Measurements from ENCODE around the gene GATAD2B. TPM values are rescaled to one million over a fixed set of nuclear protein-coding genes. Genes with fewer than 3 reads are reported as not detected.

Gene GATAD2B
- total and polyA plus RNA-seq, 2 of the 4 experiments (the other 2 are of a cell fraction), result 3.8 to 6.2 TPM

DNA sequence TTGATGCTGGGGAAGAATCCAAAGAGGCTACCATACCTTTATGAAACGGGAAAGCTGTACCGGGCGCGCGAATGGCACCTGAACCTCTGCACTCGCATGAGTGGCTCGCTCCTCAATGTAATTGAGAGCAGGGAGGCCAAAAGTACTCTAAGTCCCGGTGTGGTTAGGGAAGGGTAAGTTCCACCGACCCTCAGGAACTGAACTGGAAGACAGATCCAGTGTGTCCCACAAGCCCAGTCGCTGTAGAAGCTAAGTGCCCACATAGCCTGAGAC lies 1.0 kb downstream of the GATAD2B start:
- peak overlapping the region; percentile 72 for H3K56ac ChIP-seq (ENCODE audit: extremely low read depth, insufficient read depth, low read length)
- H3K18ac ChIP-seq (ENCODE audit: low read depth, low read length), result no peak overlapping the region
- peaks cover 46% of the 10 kb centered on the region for H4K20me1 ChIP-seq (ENCODE audit: insufficient read depth, low read length)
- H4K5ac ChIP-seq (ENCODE audit: low read depth, low read length), result no peak overlapping the region
- ChIA-PET CTCF (interaction anchor here (0.5 to 1.3 kb wide), 2 partner anchors 11 to 121 kb away, joined by 3 to 4 read pairs; no protein-coding TSS in a partner anchor), POLR2A (ENCODE audit: unreplicated experiment) (no interaction called here)
- H3K36me3 ChIP-seq (ENCODE audit: control insufficient read depth, insufficient read depth, low read length), result no peaks in the 10 kb centered on the region
- H2BK120ac ChIP-seq (ENCODE audit: low read depth, low read length), result no peak overlapping the region
- intact Hi-C loops (cut with micrococcal nuclease) (loop anchor here (2.0 to 10.0 kb wide), 3 partner anchors 39 to 127 kb away; no protein-coding TSS in a partner anchor), in situ Hi-C loops (cut with MboI; ENCODE audit: low sequenced_read_pairs) (no loop called here), dilution Hi-C loops (cut with HindIII; ENCODE audit: low sequenced_read_pairs, unreplicated experiment) (loop anchor here (25.0 kb wide), 1 partner anchor 109 kb away; no protein-coding TSS in a partner anchor)
- no peak for TF ChIP-seq FOS (IDR thresholded peaks at IDR 0.05; ENCODE audit: low read depth, low read length)
- no peak for TF ChIP-seq RFX5 (IDR thresholded peaks at IDR 0.05; ENCODE audit: low read depth, low read length)
- no peak for TF ChIP-seq CHD1 (IDR thresholded peaks at IDR 0.05; ENCODE audit: low read depth, low read length)
- TF ChIP-seq RAD21 (IDR thresholded peaks at IDR 0.05; ENCODE audit: low read length), result no peak
- no peak for TF ChIP-seq RCOR1 (IDR thresholded peaks at IDR 0.05; ENCODE audit: insufficient replicate concordance, low read length)
- no peak for TF ChIP-seq MAZ (IDR thresholded peaks at IDR 0.05; ENCODE audit: borderline replicate concordance, low read depth, low read length)
- TF ChIP-seq SMC3 (IDR thresholded peaks at IDR 0.05; ENCODE audit: low read depth, low read length), result no peak
- TF ChIP-seq ELK1 (IDR thresholded peaks at IDR 0.05; ENCODE audit: borderline replicate concordance, low read depth, low read length), result no peak
- no peak for TF ChIP-seq CEBPB (IDR thresholded peaks at IDR 0.05; ENCODE audit: low read depth, low read length)
- TF ChIP-seq, protein P1, sequence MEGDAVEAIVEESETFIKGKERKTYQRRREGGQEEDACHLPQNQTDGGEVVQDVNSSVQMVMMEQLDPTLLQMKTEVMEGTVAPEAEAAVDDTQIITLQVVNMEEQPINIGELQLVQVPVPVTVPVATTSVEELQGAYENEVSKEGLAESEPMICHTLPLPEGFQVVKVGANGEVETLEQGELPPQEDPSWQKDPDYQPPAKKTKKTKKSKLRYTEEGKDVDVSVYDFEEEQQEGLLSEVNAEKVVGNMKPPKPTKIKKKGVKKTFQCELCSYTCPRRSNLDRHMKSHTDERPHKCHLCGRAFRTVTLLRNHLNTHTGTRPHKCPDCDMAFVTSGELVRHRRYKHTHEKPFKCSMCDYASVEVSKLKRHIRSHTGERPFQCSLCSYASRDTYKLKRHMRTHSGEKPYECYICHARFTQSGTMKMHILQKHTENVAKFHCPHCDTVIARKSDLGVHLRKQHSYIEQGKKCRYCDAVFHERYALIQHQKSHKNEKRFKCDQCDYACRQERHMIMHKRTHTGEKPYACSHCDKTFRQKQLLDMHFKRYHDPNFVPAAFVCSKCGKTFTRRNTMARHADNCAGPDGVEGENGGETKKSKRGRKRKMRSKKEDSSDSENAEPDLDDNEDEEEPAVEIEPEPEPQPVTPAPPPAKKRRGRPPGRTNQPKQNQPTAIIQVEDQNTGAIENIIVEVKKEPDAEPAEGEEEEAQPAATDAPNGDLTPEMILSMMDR (conservative IDR thresholded peaks at IDR 0.05; ENCODE audit: low read depth, low read length), result no peak
- no peak for TF ChIP-seq MAFK (IDR thresholded peaks at IDR 0.05; ENCODE audit: low read depth, low read length)
- peak overlapping the region; percentile 64 for H3K9ac ChIP-seq (ENCODE audit: low read depth, low read length)
- peak overlapping the region; percentile 94 for H3K23ac ChIP-seq (ENCODE audit: low read depth, low read length)
- peak overlapping the region; percentile 94 for H2AK9ac ChIP-seq (replicated peaks; ENCODE audit: low read depth, low read length, poor library complexity)
- no peaks in the 10 kb centered on the region for H3K27me3 ChIP-seq (ENCODE audit: control insufficient read depth, insufficient read depth, low read length)
- H3K27ac ChIP-seq (ENCODE audit: insufficient read depth, low read length), result peak overlapping the region; percentile 72
- H3K4ac ChIP-seq (ENCODE audit: low read depth, low read length), result peak overlapping the region; percentile 63
- DNase-seq (no peak), ATAC-seq (ENCODE audit: low read depth) (no peak)
- H3K4me1 ChIP-seq (ENCODE audit: control insufficient read depth, insufficient read depth, low read length), result peaks cover 11% of the 10 kb centered on the region
- H3K9me3 ChIP-seq (ENCODE audit: control insufficient read depth, insufficient read depth, low read length), result no peaks in the 10 kb centered on the region
- no peak overlapping the region for H2BK15ac ChIP-seq (ENCODE audit: low read depth, low read length)
- H2BK20ac ChIP-seq (ENCODE audit: low read depth, low read length), result no peak overlapping the region
- no CpG with 5 or more reads among the region's 10 CpGs for WGBS, 2 experiments (ENCODE audit: extremely low coverage in 2 of 2, insufficient read length in 1 of 2)
- peak overlapping the region; percentile 89 for H3K4me3 ChIP-seq (ENCODE audit: insufficient read depth, low read depth, low read length)
- H4K91ac ChIP-seq (ENCODE audit: insufficient read depth, low read depth, low read length), result no peak overlapping the region
- H3K9me1 ChIP-seq (ENCODE audit: insufficient read depth, low read length), result 0 out of 2 replicates have a peak, but pooled peaks cover 9% of the 10 kb centered on the region
- peak overlapping the region; percentile 82 for H3K4me2 ChIP-seq (ENCODE audit: low read depth, low read length)
- no peak overlapping the region for H4K8ac ChIP-seq (ENCODE audit: low read depth in 2 of 2, low read length in 2 of 2)
- peaks cover 11 to 57% of the 10 kb centered on the region in 2 experiments; a peak in 3 of 4 replicates for H3K79me1 ChIP-seq (ENCODE audit: low read depth in 1 of 2, low read length in 2 of 2)
- no peak overlapping the region for H2BK5ac ChIP-seq (ENCODE audit: low read depth, low read length, poor library complexity, severe bottlenecking)
- no TSS peak for BruUV-seq (replicated peaks)
- peak overlapping the region; percentile 62 for H3K14ac ChIP-seq (replicated peaks; ENCODE audit: low read depth, low read length)
- H2AK5ac ChIP-seq (ENCODE audit: low read depth, low read length), result peak overlapping the region; percentile 41; the same call in 1 of the 2 replicates
- H2AFZ ChIP-seq (replicated peaks; ENCODE audit: low read length, poor library complexity), result peak overlapping the region; percentile 75
